ENCODE results near the gene MAP3K5.

GRCh38 chr6:136608991-136609390 is 183.3 kb downstream of the MAP3K5 start:
- TF ChIP-seq CTCF (IDR thresholded peaks at IDR 0.05) (no peak), EZH2phosphoT487 (IDR thresholded peaks at IDR 0.05) (no peak)
